Activated CD4-positive, alpha-beta T cell treated with anti-CD3 and anti-CD28 coated beads, Interleukin-2, amount 10 ng/mL, durations not matched to agents 7 days and 5 days (primary cell): ENCODE data around the gene BTNL8. TPM values are rescaled to one million over a fixed set of nuclear protein-coding genes. Genes with fewer than 3 reads are reported as not detected.
A peak's percentile ranks its signal among the peaks of the same experiment; 100 is the strongest.

Experiments
- CTCF ChIA-PET: fragments of 350-600 bp; sonication (Branson Sonifier 250); formaldehyde crosslinking; loops from one replicate; lab custom pipeline; 2021; ENCODE audit warnings: antibody characterized with exemption; lab: Charles Lee
- POLR2A ChIA-PET: fragments of 350-600 bp; sonication (Branson Sonifier 250); formaldehyde crosslinking; loops from one replicate; lab custom pipeline; 2021; ENCODE audit warnings: antibody characterized with exemption; lab: Charles Lee
- DNase-seq: peaks from one replicate; pipeline ENCODE4 v3.0.0-alpha.2; 2020
- H3K27ac Mint-ChIP-seq: one replicate; pipeline ENCODE4 v1.8.0; 2021; ENCODE audit warnings: mild to moderate bottlenecking, moderate library complexity, mixed read lengths
- H3K27me3 Mint-ChIP-seq: one replicate; pipeline ENCODE4 v1.8.0; 2021; ENCODE audit warnings: mixed read lengths
- H3K36me3 Mint-ChIP-seq: one replicate; pipeline ENCODE4 v1.8.0; 2021; ENCODE audit warnings: low read depth, mixed read lengths
- H3K4me1 Mint-ChIP-seq: one replicate; pipeline ENCODE4 v1.8.0; 2021; ENCODE audit warnings: mixed read lengths
- H3K4me3 Mint-ChIP-seq: one replicate; pipeline ENCODE4 v1.8.0; 2021; ENCODE audit warnings: mild to moderate bottlenecking, moderate library complexity, mixed read lengths
- H3K9me3 Mint-ChIP-seq: one replicate; pipeline ENCODE4 v1.8.0; 2021; ENCODE audit warnings: mixed read lengths
- total RNA-seq, 2 experiments: library from RNA; stranded (reverse); gene quantifications; one replicate each; pipeline ENCODE4 v1.2.3, GENCODE V29; 2021

BTNL8 gene, protein sequence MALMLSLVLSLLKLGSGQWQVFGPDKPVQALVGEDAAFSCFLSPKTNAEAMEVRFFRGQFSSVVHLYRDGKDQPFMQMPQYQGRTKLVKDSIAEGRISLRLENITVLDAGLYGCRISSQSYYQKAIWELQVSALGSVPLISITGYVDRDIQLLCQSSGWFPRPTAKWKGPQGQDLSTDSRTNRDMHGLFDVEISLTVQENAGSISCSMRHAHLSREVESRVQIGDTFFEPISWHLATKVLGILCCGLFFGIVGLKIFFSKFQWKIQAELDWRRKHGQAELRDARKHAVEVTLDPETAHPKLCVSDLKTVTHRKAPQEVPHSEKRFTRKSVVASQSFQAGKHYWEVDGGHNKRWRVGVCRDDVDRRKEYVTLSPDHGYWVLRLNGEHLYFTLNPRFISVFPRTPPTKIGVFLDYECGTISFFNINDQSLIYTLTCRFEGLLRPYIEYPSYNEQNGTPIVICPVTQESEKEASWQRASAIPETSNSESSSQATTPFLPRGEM
- not detected for total RNA-seq

DNA sequence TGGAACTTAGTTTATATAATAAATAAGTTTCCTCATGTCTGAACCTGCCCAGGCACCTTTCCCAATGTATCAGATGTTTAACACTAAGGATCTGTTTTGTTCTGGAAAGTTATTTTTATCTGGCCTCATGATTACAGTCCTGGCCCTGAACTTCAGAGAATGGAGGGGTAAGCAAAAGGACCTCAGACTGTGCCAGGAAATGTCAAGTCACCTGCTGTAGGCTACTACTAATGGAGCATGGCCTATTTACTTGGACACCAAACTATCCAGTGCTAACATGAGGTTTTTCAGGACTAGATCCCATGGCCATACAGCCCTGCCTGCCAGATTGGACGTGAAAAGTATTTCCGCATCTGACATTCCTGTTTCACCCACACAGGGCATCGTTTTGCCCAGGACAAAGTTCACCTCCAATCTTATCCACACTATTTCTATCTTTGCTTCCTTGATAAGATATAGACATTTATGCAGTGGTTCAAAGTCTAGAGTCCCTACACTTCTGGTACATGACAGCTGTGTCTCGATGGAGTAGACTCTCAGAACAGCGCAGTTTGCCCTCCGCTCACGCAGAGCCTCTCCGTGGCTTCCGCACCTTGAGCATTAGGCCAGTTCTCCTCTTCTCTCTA, at the start of gene BTNL8:
Gene BTNL8, plus strand, starts transcription at position 539 of the 626 bp plus-strand sequence. CDS start 152 bp downstream, outside the sequence.
- H3K4me3 Mint-ChIP-seq = no peak within 1 kb of the TSS
- ChIA-PET POLR2A (no interaction called here), CTCF (no interaction called here)
- H3K4me1 Mint-ChIP-seq = no peaks in the 10 kb centered on the region
- peaks cover 3% of the 10 kb centered on the region for H3K9me3 Mint-ChIP-seq
- H3K27me3 Mint-ChIP-seq = peaks cover 3% of the 10 kb centered on the region
- H3K36me3 Mint-ChIP-seq = no peaks in the 10 kb centered on the region
- no peak within 1 kb of the TSS for H3K27ac Mint-ChIP-seq
- no peak for DNase-seq

DNA sequence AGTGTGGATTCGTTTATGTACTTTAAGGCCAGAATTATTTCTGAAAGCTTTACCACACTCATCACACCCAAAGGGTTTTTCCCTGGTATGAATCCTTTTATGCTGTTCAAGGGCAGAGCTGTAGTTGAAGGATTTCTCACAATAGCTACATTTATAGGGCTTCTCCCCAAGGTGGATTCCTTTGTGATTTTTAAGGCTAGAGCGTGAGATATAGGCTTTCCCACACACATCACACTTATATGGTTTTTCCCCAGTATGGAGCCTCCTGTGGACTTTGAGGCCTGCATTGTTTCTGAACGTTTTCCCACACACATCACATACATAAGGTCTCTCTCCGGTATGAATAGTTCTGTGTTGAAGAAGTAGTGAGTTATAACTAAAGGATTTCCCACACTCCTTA, 49.1 kb upstream of the BTNL8 start:
- CTCF ChIA-PET = interaction anchor here (0.7 to 1.2 kb wide), 3 partner anchors 11 to 20 kb away, joined by 3 to 4 read pairs (median 3); partner anchors contain the start of gene ZFP62
- POLR2A ChIA-PET = no interaction called here

DNA sequence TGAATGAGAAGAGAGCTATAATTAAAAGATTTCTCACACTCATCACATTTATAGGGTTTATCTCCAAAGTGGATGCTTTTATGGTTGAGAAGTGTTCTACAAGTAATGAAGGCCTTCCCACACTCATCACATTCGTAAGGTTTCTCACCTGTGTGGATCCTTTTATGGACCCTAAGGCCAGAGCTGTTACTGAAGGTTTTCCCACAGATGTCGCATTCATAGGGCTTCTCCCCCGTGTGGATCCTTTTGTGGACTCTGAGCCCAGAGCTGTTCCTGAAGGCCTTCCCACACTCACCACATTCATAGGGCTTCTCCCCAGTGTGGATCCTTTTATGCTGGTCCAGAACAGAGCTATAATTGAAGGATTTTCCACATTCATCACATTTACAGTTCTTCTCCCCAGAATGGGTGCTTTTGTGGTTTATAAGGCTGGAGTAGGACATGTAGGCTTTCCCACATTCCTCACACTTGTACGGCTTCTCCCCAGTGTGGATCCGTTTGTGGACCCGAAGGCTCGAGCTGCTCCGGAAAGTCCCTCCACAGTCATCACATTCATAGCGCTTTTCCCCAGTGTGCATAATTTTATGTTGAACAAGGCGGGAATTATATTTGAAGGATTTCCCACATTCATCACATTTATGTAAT, 48.4 kb upstream of the BTNL8 start:
- H3K36me3 Mint-ChIP-seq = peaks cover 95% of the 10 kb centered on the region
- H3K4me3 Mint-ChIP-seq = no peak overlapping the region
- CTCF ChIA-PET = interaction anchor here (0.6 to 1.2 kb wide), 4 partner anchors 10 to 56 kb away, joined by 3 to 4 read pairs (median 3); partner anchors contain the start of gene ZFP62
- no peak overlapping the region for H3K27ac Mint-ChIP-seq
- no peaks in the 10 kb centered on the region for H3K27me3 Mint-ChIP-seq
- no peak for DNase-seq
- H3K9me3 Mint-ChIP-seq = peaks cover 75% of the 10 kb centered on the region
- no peaks in the 10 kb centered on the region for H3K4me1 Mint-ChIP-seq
- POLR2A ChIA-PET = no interaction called here

More for the DNA sequence above, 49.1 kb upstream of the BTNL8 start:
- no peaks in the 10 kb centered on the region for H3K4me1 Mint-ChIP-seq
- peaks cover 78% of the 10 kb centered on the region for H3K9me3 Mint-ChIP-seq
- H3K36me3 Mint-ChIP-seq = peaks cover 92% of the 10 kb centered on the region
- no peak for DNase-seq
- no peaks in the 10 kb centered on the region for H3K27me3 Mint-ChIP-seq
- no peak overlapping the region for H3K4me3 Mint-ChIP-seq
- H3K27ac Mint-ChIP-seq = no peak overlapping the region

DNA sequence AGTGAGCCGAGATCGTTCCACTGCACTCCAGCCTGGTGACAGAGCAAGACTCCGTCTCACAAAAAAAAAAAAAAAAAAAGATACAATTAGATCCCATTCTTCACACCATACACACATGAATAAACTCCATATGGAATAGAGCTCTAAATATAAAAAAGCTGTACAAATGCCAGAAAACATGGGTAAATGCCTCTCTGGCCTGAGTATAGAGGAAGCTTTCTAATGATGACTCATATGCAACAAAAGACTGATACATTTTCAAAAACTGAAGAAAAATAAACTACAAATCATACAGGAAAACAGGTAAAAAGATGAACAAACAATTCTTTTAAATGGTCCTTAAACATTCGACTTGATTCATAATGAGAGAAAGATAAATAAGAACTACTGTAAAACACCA, 46.5 kb upstream of the BTNL8 start:
- H3K9me3 Mint-ChIP-seq = peaks cover 58% of the 10 kb centered on the region
- no peaks in the 10 kb centered on the region for H3K4me1 Mint-ChIP-seq
- H3K4me3 Mint-ChIP-seq = no peak overlapping the region
- POLR2A ChIA-PET = no interaction called here
- no peaks in the 10 kb centered on the region for H3K27me3 Mint-ChIP-seq
- no peak overlapping the region for H3K27ac Mint-ChIP-seq
- peaks cover 93% of the 10 kb centered on the region for H3K36me3 Mint-ChIP-seq
- CTCF ChIA-PET = no interaction called here
- no peak for DNase-seq

DNA sequence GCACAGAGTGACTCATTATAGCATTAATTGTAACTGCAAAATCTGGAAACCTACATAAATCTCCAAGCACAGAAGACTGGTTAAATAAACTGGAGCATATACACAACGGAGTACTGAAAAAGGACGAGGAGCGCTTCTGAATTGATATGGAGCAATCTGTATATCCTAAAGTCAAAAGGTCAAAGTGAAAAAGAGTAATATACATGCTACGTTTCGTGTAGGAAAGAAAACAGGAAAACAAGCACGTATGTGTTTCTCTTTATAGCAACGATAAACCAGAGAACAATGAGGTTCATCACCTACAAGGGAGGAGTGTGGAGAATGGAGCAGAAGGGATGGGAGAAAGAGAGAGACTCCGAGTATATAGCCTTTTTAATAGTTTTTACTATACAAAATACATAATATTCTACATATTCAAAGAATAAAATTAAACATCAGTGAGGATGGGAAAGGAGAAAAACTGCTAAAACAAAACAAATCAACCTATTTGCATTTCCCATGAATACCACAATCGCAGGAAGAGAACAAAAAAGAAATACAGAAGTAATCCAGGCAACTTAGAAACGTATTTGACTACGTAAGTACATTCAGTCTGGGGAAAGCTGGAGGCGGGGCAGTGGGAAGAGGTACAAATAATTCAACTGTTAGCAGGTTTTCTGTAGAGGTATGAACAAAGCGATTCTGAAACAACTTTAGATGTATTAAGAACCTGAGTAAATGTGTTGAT, 45.7 kb upstream of the BTNL8 start:
- POLR2A ChIA-PET = no interaction called here

DNA sequence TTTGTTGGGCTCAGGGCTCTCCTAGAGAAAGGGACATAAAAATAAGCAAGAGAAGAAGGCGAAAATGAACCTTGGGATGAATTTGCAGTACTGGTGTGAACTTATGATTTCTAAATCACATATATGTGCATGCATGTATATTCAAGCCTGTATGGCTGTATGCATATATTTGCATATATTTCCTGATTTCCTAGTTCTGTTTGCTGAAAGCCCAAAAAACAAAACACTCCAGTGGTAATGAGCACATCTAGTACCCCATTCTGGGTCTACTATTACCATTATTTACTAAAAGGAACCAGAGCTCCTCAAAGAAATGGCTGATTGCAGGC, 45.1 kb upstream of the BTNL8 start:
- CTCF ChIA-PET = no interaction called here
- POLR2A ChIA-PET = no interaction called here

More for the DNA sequence above, 45.7 kb upstream of the BTNL8 start:
- no peak for DNase-seq
- Mint-ChIP-seq H3K4me1 (no peaks in the 10 kb centered on the region), H3K4me3 (no peak overlapping the region), H3K27ac (no peak overlapping the region), H3K36me3 (peaks cover 88% of the 10 kb centered on the region), H3K9me3 (peaks cover 50% of the 10 kb centered on the region), H3K27me3 (no peaks in the 10 kb centered on the region)
- CTCF ChIA-PET = no interaction called here

DNA sequence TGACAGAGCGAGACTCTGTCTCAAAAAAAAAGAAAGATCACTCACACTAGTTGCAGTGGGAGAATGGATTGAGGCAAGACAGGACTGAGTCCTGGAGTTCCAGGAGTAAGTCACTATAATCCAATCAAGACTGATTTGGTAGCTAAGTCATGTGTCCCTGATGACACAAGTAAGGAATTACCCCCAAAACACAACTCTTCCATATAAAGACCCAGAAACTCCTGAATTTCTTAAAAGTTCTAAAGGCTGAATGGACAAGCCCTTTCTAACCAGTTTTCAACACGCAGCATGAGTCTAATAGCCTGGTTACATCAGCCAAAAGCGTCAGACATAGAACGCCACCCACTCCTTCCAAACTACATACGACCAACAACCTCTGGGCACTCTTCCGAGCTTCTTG, 40.4 kb upstream of the BTNL8 start:
- ChIA-PET POLR2A (no interaction called here), CTCF (no interaction called here)
- peaks cover 19% of the 10 kb centered on the region for H3K4me1 Mint-ChIP-seq
- no peak overlapping the region for H3K27ac Mint-ChIP-seq
- no peaks in the 10 kb centered on the region for H3K27me3 Mint-ChIP-seq
- peaks cover 46% of the 10 kb centered on the region for H3K36me3 Mint-ChIP-seq
- peaks cover 1% of the 10 kb centered on the region for H3K9me3 Mint-ChIP-seq
- no peak for DNase-seq
- no peak overlapping the region for H3K4me3 Mint-ChIP-seq

More for the DNA sequence above, 45.1 kb upstream of the BTNL8 start:
- no peak overlapping the region for H3K4me3 Mint-ChIP-seq
- H3K9me3 Mint-ChIP-seq = peaks cover 45% of the 10 kb centered on the region
- no peak overlapping the region for H3K27ac Mint-ChIP-seq
- H3K4me1 Mint-ChIP-seq = peaks cover 3% of the 10 kb centered on the region
- H3K36me3 Mint-ChIP-seq = peaks cover 88% of the 10 kb centered on the region
- no peak for DNase-seq
- H3K27me3 Mint-ChIP-seq = no peaks in the 10 kb centered on the region

DNA sequence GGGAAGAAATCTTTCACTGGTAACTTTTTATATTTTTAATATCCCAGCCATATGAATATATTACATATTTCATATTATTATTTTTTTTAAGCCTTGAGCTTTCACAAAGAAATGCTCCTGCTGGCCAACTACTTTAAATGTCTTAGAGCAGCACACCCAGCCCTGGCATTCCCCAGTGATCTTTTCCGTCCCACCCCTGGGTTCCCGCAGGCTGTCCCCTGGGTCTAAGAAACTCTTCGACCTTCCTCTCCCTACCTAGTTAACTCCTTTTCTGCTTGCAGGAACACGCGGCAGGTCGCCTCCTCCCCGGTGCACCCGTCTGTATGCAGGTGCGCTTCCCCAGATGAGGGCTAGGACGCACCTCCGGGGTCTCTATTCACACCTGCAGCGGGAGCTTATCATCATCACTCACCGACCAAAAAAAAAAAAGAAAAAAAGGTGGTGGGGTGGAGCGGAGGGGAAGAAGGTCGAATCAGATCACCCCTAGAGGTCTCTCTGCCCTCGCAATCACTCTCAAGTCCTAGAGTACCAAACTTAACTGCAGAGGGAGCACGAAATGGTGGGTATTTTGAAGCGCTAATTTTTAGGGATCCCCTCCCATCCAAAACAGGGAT, 38.6 kb upstream of the BTNL8 start:
- POLR2A ChIA-PET = no interaction called here
- Mint-ChIP-seq H3K4me1 (peaks cover 19% of the 10 kb centered on the region), H3K27me3 (no peaks in the 10 kb centered on the region), H3K4me3 (peak overlapping the region; percentile 95), H3K9me3 (no peaks in the 10 kb centered on the region), H3K27ac (peak overlapping the region; percentile 92), H3K36me3 (peaks cover 30% of the 10 kb centered on the region)
- peak; percentile 63 for DNase-seq
- CTCF ChIA-PET = interaction anchor here (0.7 to 2.5 kb wide), 4 partner anchors 10 to 56 kb away, joined by 3 to 6 read pairs (median 4); no protein-coding TSS in a partner anchor

DNA sequence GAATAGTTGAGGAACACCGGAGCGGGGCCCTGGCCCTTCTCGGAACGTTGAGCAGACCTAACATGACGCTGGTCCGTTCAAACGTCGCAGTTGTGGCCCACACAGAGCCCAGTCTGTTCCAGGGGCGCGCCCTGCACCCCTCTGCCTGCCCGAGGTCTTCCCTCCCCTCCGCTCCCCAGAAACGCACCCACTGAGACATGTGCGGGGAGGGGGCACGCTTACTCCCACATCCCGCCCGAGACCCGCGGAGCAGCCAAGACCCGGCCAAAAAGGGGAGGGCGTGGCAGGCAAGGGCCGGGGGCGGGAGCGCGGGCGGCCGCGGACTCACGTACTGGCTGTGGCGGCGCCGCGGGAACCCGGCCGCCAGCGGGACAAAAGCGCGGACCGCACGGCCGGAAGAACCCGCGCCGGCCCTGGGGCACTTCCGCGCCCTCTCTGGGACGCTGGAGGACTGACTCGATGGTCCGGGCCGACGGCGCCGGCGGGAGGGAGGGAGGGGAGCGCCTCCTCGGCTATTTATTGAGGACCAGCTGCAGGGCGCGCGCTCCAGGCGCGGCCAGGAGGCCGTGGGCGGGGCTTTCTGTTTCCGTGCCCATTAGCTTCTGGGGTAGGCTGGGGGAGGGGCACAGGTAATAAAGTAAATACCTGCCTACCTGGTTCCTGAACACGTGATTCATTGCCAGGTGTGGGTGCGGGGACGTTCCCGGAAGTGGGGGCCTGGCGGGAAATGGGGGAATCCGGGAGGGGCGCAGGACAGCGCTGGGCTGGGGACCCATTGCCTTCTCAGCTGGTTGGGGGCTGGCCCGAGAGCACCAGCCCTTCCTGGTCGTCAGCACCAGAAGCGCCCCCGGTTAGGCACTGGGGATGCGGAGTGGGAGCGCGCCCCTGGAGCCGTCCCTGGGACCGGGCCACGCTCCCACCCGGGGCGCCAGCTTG, 37.8 kb upstream of the BTNL8 start, which contains the start of gene ZFP62:
Gene ZFP62, minus strand, starts transcription at position 390 of the 936 bp plus-strand sequence. Its CDS starts 57 bp downstream, at position 333.
- peak; percentile 87 for DNase-seq
- Mint-ChIP-seq H3K27ac (peak within 1 kb of the TSS; percentile 92), H3K4me3 (peak within 1 kb of the TSS; percentile 95), H3K36me3 (peaks cover 22% of the 10 kb centered on the region), H3K27me3 (peaks cover 5% of the 10 kb centered on the region), H3K9me3 (no peaks in the 10 kb centered on the region), H3K4me1 (peaks cover 19% of the 10 kb centered on the region)
- CTCF ChIA-PET = interaction anchor here (1.0 to 2.5 kb wide), 3 partner anchors 11 to 48 kb away, joined by 3 to 6 read pairs (median 4); no protein-coding TSS in a partner anchor
- POLR2A ChIA-PET = no interaction called here

DNA sequence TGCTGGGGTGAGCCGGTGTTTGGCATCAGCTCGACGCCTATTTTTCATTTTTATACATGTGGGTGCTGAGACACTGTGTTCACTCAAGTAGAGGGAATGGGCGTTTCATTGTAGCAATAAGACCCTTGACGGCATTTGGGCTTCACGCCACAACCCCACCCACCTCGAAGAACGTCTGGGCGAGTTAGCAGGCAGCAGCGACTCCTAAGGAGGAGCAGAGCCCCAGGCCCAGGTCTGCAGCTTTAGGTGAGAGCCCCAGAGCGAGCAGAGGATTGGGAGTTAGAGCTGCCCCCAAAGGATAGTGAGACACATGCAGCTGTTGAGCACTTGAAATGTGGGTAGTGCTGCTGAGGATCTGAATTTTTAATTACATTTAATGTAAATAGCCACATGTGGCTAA, 36.3 kb upstream of the BTNL8 start:
- Mint-ChIP-seq H3K27me3 (peaks cover 9% of the 10 kb centered on the region), H3K27ac (no peak overlapping the region), H3K4me3 (no peak overlapping the region), H3K9me3 (no peaks in the 10 kb centered on the region), H3K36me3 (peaks cover 11% of the 10 kb centered on the region), H3K4me1 (peaks cover 19% of the 10 kb centered on the region)
- DNase-seq = no peak
- POLR2A ChIA-PET = interaction anchor here (0.6 kb wide), 1 partner anchor 61 kb away, joined by 3 read pairs; no protein-coding TSS in a partner anchor
- CTCF ChIA-PET = interaction anchor here (0.7 to 2.5 kb wide), 2 partner anchors 32 to 46 kb away, joined by 3 to 6 read pairs; no protein-coding TSS in a partner anchor
